Measurements from ENCODE around the gene GPR137B. TPM values are rescaled to one million over a fixed set of nuclear protein-coding genes. Genes with fewer than 3 reads are reported as not detected.

The GPR137B gene
- total RNA-seq, 1 experiment from 2014 or later = 11.4 TPM

- TF ChIP-seq YY1 (IDR thresholded peaks at IDR 0.05; ENCODE audit: extremely low read depth, insufficient replicate concordance, low read depth, low read length) (no peak), REST (IDR thresholded peaks at IDR 0.05; ENCODE audit: low read depth) (no peak)
Measured at GRCh38 chr1:236209713-236210112, 67.4 kb downstream of the GPR137B start (continued).

- H3K4me1 ChIP-seq (ENCODE audit: control insufficient read depth in 1 of 2, insufficient read depth in 2 of 2, low read length in 2 of 2) = no peaks in the 10 kb centered on the region
- no peaks in the 10 kb centered on the region for H3K36me3 ChIP-seq (ENCODE audit: control insufficient read depth in 1 of 2, insufficient read depth in 2 of 2, low read length in 2 of 2)
- no peaks in the 10 kb centered on the region for H4K20me1 ChIP-seq (ENCODE audit: insufficient read depth)
- no peak overlapping the region for H3K27ac ChIP-seq (ENCODE audit: low read depth, low read length)
- no peaks in the 10 kb centered on the region for H3K27me3 ChIP-seq (ENCODE audit: insufficient read depth, low read length)
- CTCF ChIA-PET = no interaction called here
- no peaks in the 10 kb centered on the region for H3K9me3 ChIP-seq (ENCODE audit: control insufficient read depth in 1 of 2, insufficient read depth in 1 of 2, low read depth in 1 of 2, low read length in 2 of 2)
- H3K4me2 ChIP-seq (ENCODE audit: low read length) = no peak overlapping the region
- no peak overlapping the region for H3K4me3 ChIP-seq (replicated peaks in 1 of 2; ENCODE audit: low read depth in 1 of 2, low read length in 2 of 2)
- DNase-seq (ENCODE audit: low read depth, low spot score) (no peak), ATAC-seq (no peak)
- RAD21 ChIA-PET (ENCODE audit: low non-redundant PET in 1 of 2, low total read pairs in 2 of 2, uncharacterized antibody in 2 of 2, unreplicated experiment in 2 of 2) = no interaction called here
- no peaks in the 10 kb centered on the region for H3K9me2 ChIP-seq (ENCODE audit: insufficient read depth)
- H3K9ac ChIP-seq (ENCODE audit: low read length) = no peak overlapping the region
- intact Hi-C loops (cut with micrococcal nuclease) = no loop called here
- H2AFZ ChIP-seq (ENCODE audit: low read depth, low read length, poor library complexity, severe bottlenecking) = no peak overlapping the region
- POLR2A ChIA-PET = no interaction called here
- BruUV-seq (replicated peaks) = no TSS peak
- H3K79me2 ChIP-seq (ENCODE audit: insufficient read depth, low read length) = no peaks in the 10 kb centered on the region
- no peak for TF ChIP-seq FOSL1 (IDR thresholded peaks at IDR 0.05; ENCODE audit: low read depth)
- TF ChIP-seq ZFX (IDR thresholded peaks at IDR 0.05) = no peak
- no peak for TF ChIP-seq ZBTB33 (IDR thresholded peaks at IDR 0.05; ENCODE audit: extremely low read depth, insufficient replicate concordance, low read length)
- no peak for TF ChIP-seq EZH2 (IDR thresholded peaks at IDR 0.05)
- no peak for TF ChIP-seq SP1 (IDR thresholded peaks at IDR 0.05; ENCODE audit: low read depth)
- TF ChIP-seq ZNF274 (IDR thresholded peaks at IDR 0.05; ENCODE audit: low read depth, low read length) = no peak
- no peak for TF ChIP-seq EGR1 (IDR thresholded peaks at IDR 0.05; ENCODE audit: low read depth)
- TF ChIP-seq TCF7L2 (IDR thresholded peaks at IDR 0.05; ENCODE audit: borderline replicate concordance, extremely low read depth, insufficient read depth, insufficient read length) = no peak
- TF ChIP-seq ELF1 (IDR thresholded peaks at IDR 0.05; ENCODE audit: borderline replicate concordance, low read depth) = no peak
- TF ChIP-seq CTCF (IDR thresholded peaks at IDR 0.05 in 2 of 3, conservative IDR thresholded peaks at IDR 0.05 in 1 of 3; ENCODE audit: borderline replicate concordance in 1 of 3, insufficient read depth in 1 of 3, low read depth in 2 of 3, low read length in 2 of 3) = no peak
- no peak for TF ChIP-seq SRF (IDR thresholded peaks at IDR 0.05; ENCODE audit: low read depth)
- TF ChIP-seq POLR2AphosphoS5 (IDR thresholded peaks at IDR 0.05; ENCODE audit: low read depth, low read length) = no peak
- no peak for TF ChIP-seq CBX3 (IDR thresholded peaks at IDR 0.05; ENCODE audit: low read depth)
- no peak for TF ChIP-seq RAD21 (IDR thresholded peaks at IDR 0.05; ENCODE audit: low read depth)
- no peak for TF ChIP-seq SIN3A (IDR thresholded peaks at IDR 0.05; ENCODE audit: low read depth)
- TF ChIP-seq CEBPB (IDR thresholded peaks at IDR 0.05; ENCODE audit: low read depth) = no peak
- no peak for TF ChIP-seq JUND (IDR thresholded peaks at IDR 0.05)
- TF ChIP-seq EZH2phosphoT487 (IDR thresholded peaks at IDR 0.05; ENCODE audit: borderline replicate concordance) = no peak
Measured at GRCh38 chr1:236211815-236212214, 69.5 kb downstream of the GPR137B start.

Data from HCT116 (cell line).